ENCODE measurements around the gene MTCL1.

DNA sequence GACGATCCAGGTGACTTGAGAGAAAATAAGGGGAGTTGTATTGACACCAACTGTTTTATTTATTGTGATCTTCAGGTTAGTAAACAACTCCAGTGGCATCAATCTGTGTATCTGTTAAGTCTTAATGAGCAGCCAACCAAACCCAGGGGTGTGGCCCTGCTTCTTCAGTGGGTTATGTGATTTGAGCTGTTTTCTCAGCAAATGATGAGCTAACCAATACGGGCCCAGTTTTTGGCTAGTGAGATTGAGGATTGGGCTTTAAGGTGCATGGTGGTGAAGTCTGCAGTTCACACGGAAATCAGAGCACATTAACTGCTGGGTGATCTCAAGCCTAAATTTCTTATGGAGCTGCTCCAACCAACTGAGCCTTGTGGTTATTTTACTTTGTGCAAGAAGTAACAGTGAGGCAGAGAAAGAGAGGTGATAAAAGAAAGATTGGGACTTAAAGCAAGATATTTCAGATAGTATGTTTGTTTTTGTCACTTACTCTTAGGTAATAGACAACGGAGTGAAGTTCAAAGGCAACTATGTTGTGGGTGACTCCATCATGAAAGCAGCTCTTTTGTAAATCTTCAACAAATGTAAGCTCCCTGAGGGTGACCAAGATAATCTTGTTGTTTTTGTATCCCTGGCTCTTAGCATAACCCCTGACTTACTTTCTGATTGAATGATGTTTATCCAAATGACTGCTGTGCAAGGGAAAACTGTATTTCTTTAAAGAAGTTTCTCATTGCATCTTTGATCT lies 2.4 kb downstream of the MTCL1 start:
- TF ChIP-seq, protein P1, sequence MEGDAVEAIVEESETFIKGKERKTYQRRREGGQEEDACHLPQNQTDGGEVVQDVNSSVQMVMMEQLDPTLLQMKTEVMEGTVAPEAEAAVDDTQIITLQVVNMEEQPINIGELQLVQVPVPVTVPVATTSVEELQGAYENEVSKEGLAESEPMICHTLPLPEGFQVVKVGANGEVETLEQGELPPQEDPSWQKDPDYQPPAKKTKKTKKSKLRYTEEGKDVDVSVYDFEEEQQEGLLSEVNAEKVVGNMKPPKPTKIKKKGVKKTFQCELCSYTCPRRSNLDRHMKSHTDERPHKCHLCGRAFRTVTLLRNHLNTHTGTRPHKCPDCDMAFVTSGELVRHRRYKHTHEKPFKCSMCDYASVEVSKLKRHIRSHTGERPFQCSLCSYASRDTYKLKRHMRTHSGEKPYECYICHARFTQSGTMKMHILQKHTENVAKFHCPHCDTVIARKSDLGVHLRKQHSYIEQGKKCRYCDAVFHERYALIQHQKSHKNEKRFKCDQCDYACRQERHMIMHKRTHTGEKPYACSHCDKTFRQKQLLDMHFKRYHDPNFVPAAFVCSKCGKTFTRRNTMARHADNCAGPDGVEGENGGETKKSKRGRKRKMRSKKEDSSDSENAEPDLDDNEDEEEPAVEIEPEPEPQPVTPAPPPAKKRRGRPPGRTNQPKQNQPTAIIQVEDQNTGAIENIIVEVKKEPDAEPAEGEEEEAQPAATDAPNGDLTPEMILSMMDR (IDR thresholded peaks at IDR 0.05; ENCODE audit: low read depth, low read length, missing input control), result no peak
- TF ChIP-seq TAF1 (conservative IDR thresholded peaks at IDR 0.05), result no peak
- TF ChIP-seq, protein P2, sequence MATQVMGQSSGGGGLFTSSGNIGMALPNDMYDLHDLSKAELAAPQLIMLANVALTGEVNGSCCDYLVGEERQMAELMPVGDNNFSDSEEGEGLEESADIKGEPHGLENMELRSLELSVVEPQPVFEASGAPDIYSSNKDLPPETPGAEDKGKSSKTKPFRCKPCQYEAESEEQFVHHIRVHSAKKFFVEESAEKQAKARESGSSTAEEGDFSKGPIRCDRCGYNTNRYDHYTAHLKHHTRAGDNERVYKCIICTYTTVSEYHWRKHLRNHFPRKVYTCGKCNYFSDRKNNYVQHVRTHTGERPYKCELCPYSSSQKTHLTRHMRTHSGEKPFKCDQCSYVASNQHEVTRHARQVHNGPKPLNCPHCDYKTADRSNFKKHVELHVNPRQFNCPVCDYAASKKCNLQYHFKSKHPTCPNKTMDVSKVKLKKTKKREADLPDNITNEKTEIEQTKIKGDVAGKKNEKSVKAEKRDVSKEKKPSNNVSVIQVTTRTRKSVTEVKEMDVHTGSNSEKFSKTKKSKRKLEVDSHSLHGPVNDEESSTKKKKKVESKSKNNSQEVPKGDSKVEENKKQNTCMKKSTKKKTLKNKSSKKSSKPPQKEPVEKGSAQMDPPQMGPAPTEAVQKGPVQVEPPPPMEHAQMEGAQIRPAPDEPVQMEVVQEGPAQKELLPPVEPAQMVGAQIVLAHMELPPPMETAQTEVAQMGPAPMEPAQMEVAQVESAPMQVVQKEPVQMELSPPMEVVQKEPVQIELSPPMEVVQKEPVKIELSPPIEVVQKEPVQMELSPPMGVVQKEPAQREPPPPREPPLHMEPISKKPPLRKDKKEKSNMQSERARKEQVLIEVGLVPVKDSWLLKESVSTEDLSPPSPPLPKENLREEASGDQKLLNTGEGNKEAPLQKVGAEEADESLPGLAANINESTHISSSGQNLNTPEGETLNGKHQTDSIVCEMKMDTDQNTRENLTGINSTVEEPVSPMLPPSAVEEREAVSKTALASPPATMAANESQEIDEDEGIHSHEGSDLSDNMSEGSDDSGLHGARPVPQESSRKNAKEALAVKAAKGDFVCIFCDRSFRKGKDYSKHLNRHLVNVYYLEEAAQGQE (IDR thresholded peaks at IDR 0.05), result no peak
- no peak for TF ChIP-seq FOXA1 (IDR thresholded peaks at IDR 0.05)
- TF ChIP-seq, protein P3, sequence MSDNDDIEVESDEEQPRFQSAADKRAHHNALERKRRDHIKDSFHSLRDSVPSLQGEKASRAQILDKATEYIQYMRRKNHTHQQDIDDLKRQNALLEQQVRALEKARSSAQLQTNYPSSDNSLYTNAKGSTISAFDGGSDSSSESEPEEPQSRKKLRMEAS (IDR thresholded peaks at IDR 0.05), result no peak
- no peak for TF ChIP-seq RAD21 (IDR thresholded peaks at IDR 0.05)
- TF ChIP-seq JUND (IDR thresholded peaks at IDR 0.05), result no peak
- TF ChIP-seq YY1 (IDR thresholded peaks at IDR 0.05), result no peak
- TF ChIP-seq GABPA (IDR thresholded peaks at IDR 0.05 in 1 of 2, conservative IDR thresholded peaks at IDR 0.05 in 1 of 2), result no peak
- no peak for TF ChIP-seq EGR1 (IDR thresholded peaks at IDR 0.05; ENCODE audit: low read depth in 2 of 2)
- TF ChIP-seq, protein P4, sequence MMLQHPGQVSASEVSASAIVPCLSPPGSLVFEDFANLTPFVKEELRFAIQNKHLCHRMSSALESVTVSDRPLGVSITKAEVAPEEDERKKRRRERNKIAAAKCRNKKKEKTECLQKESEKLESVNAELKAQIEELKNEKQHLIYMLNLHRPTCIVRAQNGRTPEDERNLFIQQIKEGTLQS (IDR thresholded peaks at IDR 0.05), result no peak
- TF ChIP-seq NR2F2 (IDR thresholded peaks at IDR 0.05), result no peak
- TF ChIP-seq, protein P5, sequence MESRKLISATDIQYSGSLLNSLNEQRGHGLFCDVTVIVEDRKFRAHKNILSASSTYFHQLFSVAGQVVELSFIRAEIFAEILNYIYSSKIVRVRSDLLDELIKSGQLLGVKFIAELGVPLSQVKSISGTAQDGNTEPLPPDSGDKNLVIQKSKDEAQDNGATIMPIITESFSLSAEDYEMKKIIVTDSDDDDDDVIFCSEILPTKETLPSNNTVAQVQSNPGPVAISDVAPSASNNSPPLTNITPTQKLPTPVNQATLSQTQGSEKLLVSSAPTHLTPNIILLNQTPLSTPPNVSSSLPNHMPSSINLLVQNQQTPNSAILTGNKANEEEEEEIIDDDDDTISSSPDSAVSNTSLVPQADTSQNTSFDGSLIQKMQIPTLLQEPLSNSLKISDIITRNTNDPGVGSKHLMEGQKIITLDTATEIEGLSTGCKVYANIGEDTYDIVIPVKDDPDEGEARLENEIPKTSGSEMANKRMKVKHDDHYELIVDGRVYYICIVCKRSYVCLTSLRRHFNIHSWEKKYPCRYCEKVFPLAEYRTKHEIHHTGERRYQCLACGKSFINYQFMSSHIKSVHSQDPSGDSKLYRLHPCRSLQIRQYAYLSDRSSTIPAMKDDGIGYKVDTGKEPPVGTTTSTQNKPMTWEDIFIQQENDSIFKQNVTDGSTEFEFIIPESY (IDR thresholded peaks at IDR 0.05), result no peak
